ENCODE measurements around the gene WDR64. TPM values are rescaled to one million over a fixed set of nuclear protein-coding genes. Genes with fewer than 3 reads are reported as not detected.
"Not testable (repeated sequence)": the region's sequence is repeated elsewhere in the genome, so short reads cannot be mapped to it uniquely, and the experiment has no call there.

The WDR64 gene
- total RNA-seq, 1 donor from 2014 or later, result not detected

GRCh38 chr1:241735493-241735926 lies 83.4 kb downstream of the WDR64 start:
- DNase-seq (ENCODE audit: low read depth, low spot score), result not testable (repeated sequence)

GRCh38 chr1:241736387-241736786 lies 84.3 kb downstream of the WDR64 start:
- DNase-seq (ENCODE audit: low read depth, low spot score), result no peak

DNA sequence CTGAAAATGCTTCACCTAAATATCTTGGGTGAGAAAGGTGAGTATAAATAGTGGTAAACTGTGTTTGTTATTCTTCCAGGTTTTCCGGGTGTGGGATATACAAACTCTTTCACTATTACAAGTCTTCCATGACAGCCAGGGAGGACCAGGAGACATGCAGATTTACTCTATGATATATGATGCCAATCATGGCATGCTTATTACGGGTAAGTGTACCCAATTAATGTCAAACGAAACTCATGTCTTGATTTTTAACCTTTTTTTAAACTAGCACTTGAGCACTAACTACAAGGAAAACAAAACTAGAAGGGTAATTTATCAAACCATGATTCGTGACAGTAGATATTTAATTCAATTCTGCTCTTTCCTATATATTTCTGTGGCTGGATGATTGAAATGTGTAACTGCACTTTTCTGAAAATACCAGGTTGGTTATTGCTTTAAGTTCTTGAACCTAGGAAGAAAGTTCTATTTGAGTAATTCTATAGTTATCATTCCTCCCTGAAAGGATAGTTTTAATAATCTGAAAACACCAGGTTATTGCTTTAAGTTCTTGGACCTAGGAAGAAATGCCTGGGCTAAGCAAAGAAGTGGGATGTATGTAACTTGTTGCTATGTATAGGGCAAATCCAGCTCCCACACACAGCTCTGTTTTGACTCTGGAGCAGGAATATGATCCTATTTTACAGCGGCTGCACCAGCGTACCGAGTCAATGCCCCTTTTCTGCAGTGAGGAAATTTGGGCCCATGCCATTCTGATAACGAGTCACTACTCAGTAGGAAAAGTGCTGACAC lies 86.4 kb downstream of the WDR64 start:
- DNase-seq (ENCODE audit: low read depth, low spot score), result no peak

GRCh38 chr1:241742084-241742483 lies 90.0 kb downstream of the WDR64 start:
- no peak for DNase-seq (ENCODE audit: low read depth, low spot score)

GRCh38 chr1:241744591-241744990 lies 92.5 kb downstream of the WDR64 start:
- no peak for DNase-seq (ENCODE audit: low read depth, low spot score)

DNA sequence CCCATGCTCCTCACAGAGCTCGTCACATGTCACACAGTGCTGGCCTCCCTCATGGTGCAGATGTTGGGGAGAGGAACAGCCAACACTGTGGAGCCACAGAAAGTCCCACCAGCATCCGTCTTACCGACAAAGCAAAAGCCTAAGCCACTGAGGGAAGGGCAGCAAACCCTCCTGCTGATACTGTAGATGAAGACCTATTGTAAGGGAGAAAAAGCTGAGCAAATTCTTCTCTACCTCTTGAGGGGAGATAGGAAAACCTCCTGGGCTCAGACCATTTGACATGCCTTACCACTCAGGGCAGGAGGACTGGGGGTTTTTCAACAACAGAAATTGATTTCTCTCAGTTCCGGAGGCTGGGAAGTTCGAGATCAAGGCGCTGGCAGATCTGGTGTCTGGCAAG lies 95.9 kb downstream of the WDR64 start:
- no peak for DNase-seq (ENCODE audit: low read depth, low spot score)

DNA sequence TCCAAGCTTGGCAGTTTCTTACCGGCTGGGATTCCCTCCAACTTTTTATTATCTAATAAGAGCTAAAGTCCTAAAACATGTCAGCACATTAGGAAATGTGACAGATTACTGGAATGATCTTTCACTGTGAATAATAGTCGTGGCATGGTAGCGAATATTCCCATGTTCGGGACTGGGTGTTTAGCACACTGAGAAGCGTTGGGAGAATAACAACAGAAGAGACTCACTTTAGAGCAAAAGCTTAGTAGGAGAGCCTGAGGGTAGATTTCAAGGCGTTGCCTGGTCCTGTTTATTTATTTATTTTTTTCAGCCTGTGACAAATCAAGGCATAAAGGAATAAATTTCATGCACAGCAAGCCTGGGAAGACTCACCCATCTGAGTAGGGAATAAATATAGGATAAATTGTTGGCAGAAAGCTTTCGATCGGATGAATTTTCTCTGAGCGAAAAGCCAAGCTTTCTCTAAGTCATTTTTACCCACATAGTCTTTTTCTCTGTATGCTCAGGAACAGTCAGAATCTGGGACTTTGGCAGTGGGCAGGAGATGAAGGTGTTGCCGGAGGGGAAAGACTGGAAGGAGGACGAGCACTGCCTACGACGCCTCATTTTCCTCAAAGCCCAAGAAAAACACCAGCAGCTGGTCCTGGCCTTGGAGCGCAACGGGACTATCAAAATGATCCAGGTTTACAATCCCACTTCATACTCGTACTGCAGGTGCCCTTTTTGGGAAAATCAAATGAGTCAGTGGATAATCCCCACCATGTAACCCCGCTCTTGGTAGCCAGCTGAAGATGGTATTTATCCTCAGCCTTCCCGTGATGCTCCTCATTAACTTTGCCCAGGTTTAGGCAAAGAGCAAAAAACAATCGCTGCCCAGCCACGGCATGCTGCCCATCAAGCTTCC lies 97.2 kb downstream of the WDR64 start:
- no peak for DNase-seq (ENCODE audit: low read depth, low spot score)

GRCh38 chr1:241749945-241750695 lies 98.0 kb downstream of the WDR64 start:
- no peak for DNase-seq (ENCODE audit: low read depth, low spot score)

DNA sequence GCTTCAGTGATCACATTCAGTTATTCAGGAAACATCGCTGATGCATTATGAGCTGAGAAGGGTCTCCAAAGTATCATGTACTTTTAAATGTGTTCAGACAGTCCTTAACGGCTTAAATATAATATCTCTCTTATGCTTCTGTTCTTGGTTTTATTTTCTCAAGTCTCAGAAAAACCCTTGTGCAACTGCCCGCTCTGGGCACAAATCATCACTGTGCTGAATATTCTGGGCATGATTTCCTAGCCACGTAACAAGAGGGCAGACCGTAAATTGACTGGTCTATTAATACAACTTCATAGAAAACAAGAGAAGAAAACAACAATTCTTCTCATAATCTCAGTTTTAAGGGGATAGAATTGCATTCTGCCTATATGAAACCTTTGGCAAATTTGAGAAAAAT lies 99.4 kb downstream of the WDR64 start:
- DNase-seq (ENCODE audit: low read depth, low spot score), result no peak

GRCh38 chr1:241762713-241763339 lies 110.7 kb downstream of the WDR64 start:
- DNase-seq (ENCODE audit: low read depth, low spot score), result no peak

DNA sequence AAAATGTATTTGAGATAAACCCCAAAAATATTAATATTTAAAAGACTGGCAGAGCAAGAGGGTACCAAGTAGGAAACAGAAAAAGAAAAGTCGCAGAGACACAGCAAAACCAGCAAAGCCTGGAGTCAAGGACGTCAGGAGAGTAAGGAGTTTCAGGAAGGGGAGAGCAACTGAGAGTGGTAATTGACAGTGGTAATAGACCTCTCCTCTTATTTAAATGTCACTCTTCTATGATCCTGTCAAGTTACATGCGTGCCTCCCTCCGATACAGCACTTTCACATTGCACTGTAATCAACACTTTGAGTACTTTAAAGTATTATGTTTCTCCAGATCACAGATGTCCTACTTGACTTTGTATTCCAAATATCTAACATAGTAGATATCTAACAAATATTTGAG lies 113.3 kb downstream of the WDR64 start:
- no peak for DNase-seq (ENCODE audit: low read depth, low spot score)

- no peak for DNase-seq (ENCODE audit: low read depth, low spot score)
Observed at GRCh38 chr1:241767737-241768136, 115.7 kb downstream of the WDR64 start.

GRCh38 chr1:241770115-241770514 lies 118.0 kb downstream of the WDR64 start:
- DNase-seq (ENCODE audit: low read depth, low spot score), result no peak

DNA sequence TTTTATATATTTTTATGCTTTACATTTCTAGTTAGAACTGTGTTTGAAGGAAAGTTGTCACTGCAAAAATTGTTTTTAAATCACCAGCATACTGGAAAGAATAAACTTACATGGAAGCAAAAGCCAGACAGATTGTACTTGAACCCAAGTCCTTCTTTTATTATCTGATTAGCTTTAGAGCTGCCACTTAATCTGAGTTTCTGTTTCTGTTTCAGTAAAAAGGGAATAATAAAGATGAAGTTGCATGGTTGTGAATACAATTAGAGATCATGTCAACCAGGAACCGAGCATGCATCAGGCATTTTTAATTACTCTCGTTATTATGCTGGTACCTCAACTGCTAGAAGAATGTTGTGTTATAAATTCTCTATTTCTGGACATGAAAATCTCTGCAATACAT lies 119.0 kb downstream of the WDR64 start:
- DNase-seq (ENCODE audit: low read depth, low spot score), result no peak

DNA sequence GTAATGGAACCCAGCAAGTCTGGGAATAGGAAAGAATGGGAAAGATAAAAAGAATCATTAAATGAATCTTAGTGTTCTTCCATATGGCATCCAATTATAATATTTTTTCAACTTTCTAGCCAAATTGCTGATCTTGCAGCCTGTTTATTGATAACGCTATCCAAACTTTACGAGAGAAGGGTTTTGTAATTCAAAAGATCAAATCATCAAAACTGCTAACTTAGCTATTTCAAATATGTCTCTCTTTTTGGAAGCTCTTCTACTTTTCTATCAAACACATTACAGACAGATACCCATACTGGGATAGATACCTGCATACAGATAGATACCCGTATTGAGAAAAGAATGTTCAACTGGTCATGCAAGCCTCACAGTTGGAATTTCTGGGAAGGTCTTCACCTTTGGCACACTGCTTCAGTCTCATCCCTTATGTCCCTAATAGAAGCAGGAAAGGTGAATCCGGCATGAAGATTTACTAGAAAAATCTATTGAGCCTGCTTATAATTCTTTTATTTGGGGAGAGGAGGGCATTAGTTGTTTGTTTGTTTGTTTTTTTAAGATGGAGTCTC lies 120.9 kb downstream of the WDR64 start:
- DNase-seq (ENCODE audit: low read depth, low spot score), result no peak

DNA sequence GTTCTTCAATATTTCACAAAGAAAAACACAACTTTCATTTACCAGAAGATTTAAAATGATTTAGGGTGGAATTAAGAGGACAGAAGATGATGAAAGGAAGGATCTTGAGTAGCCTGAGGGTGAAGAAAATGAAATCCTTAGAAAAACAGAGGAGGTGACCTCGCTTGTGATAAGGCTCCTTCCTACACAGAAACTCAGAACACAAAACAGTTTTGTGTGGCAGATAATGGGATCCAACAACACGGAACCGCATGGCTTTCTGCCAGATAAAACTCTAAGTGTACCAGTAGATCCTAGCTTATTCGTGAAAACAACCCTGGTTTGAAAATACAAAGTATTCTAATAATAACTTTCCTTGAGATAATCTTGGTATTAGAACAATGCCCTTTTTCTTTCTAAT lies 121.9 kb downstream of the WDR64 start:
- DNase-seq (ENCODE audit: low read depth, low spot score), result no peak

GRCh38 chr1:241775021-241775420 lies 122.9 kb downstream of the WDR64 start:
- no peak for DNase-seq (ENCODE audit: low read depth, low spot score)

DNA sequence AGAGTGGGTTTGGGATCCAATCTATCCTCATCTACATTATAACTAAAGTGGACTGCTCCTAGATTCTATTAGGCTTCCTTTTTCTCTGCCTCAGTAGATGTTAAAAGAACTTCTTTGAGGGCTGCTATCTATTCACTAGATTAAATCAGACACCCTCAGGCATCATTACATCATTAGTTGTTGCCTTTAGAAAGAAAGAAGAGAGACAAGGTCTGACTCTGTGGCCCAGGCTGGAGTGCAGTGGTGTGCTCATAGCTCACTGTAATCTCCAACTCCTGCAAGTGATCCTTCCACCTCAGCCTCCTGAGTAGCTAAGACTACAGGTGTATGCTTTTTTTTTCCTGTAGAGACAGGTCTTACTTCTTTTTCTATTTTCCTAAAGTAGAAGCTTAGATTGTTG lies 124.8 kb downstream of the WDR64 start:
- no peak for DNase-seq (ENCODE audit: low read depth, low spot score)

DNA sequence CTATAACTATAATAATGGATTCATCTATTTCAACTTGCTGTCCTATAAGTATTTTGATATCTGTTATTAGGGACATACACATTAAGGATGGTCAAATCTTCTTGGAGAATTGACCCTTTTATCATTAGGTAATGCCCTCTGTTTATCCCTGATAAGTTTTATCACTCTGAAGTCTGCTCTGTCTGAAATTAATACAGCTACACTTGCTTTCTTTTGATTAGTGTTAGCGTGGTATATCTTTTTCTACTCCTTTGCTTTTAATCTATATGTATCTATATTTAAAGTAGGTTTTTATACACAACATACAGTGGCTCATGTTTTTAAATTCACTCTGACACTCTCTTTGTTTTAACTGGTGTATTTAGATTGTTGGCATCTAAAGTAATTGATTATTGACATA lies 126.0 kb downstream of the WDR64 start:
- DNase-seq (ENCODE audit: low read depth, low spot score), result no peak

GRCh38 chr1:241779897-241780296 lies 127.8 kb downstream of the WDR64 start:
- DNase-seq (ENCODE audit: low read depth, low spot score), result no peak

DNA sequence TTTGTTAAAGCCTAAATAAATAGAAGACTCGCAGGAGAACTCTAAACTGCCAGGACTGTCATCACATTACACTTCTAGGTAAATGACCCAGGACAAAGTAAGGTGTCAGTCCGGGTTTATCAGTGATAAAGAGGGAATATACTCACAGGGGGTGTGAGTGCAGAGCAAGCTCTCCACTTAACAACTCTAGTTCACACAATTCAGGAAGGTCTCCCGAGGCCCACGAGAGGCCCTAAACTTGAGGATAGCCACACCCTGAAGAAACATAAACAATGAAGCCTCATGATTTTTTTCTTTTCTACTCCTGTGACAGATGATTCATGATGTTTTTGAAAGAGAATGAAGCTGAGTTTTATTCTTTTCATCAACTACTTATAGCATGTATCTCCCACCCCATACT lies 130.3 kb downstream of the WDR64 start:
- no peak for DNase-seq (ENCODE audit: low read depth, low spot score)
